K562 (cell line): ENCODE results near the gene FAM161A. TPM values are rescaled to one million over a fixed set of nuclear protein-coding genes. Genes with fewer than 3 reads are reported as not detected.

Experiments
- CHD2 ChIP-seq: IDR thresholded peaks from 2 replicates; pipeline ENCODE4 v1.6.1; 2011; ENCODE audit warnings: low read depth, low read length
- HNRNPLL ChIP-seq: fragments of 200-400 bp; formaldehyde crosslinking; IDR thresholded peaks from 2 replicates; pipeline ENCODE4 v1.6.1; 2017; ENCODE audit warnings: low read length, low read depth, mild to moderate bottlenecking; ENCODE audit not compliant: poor library complexity, severe bottlenecking
- MBD1 ChIP-seq: fragments of 250-450 bp; sonication (Bioruptor Pico); IDR thresholded peaks from 2 replicates; pipeline ENCODE4 v1.8.0; 2022; ENCODE audit warnings: inconsistent platforms
- SAFB ChIP-seq: fragments of 200-400 bp; formaldehyde crosslinking; IDR thresholded peaks from 2 replicates; pipeline ENCODE4 v1.6.1; 2017; ENCODE audit warnings: low read depth, low read length, borderline replicate concordance
- polyA plus RNA-seq, 8 experiments: library from polyadenylated mRNA; depleted of rRNA in 4 of 8; stranded (reverse) in 5 of 8; unstranded in 3 of 8; fragments of >200 nt; fragmentation: Nextera tagmentation in 2 of 8; fragmentation: Illumina TruSeq in 1 of 8; extraction: Ambion mirVana in 2 of 8; extraction: Trizol in 1 of 8; gene quantifications; 2 replicates each; pipeline versions ENCODE4 v1.2.1 to v1.2.3, GENCODE V29; 2011 to 2014; ENCODE audit warnings: inconsistent platforms in 1 of 8, missing spikeins in 1 of 8
- total RNA-seq, 7 experiments: library from RNA; depleted of rRNA in 6 of 7; stranded (reverse); fragments of >200 nt in 6 of 7; fragmentation: Illumina TruSeq in 2 of 7; extraction: Trizol in 2 of 7; gene quantifications; 2 replicates each; pipeline versions ENCODE4 v1.2.1 to v1.2.3, GENCODE V29; 2011 to 2021; ENCODE audit warnings: low replicate concordance in 1 of 7
- TF ChIP-seq, protein P1 (sequence below): fragments of 450-650 bp; formaldehyde crosslinking; conservative IDR thresholded peaks from 2 replicates; pipeline ENCODE4 v1.4.0; 2022; ENCODE audit warnings: mild to moderate bottlenecking, missing genetic modification characterization
- TF ChIP-seq, protein P2 (sequence below): IDR thresholded peaks from 3 replicates; pipeline ENCODE4 v1.6.1; 2011; ENCODE audit warnings: borderline replicate concordance, mild to moderate bottlenecking, moderate library complexity; ENCODE audit not compliant: insufficient read length; ENCODE audit errors: extremely low read depth
- TF ChIP-seq, protein P3 (sequence below): fragments of 450-650 bp; IDR thresholded peaks from 2 replicates; pipeline ENCODE4 v1.6.1; 2016; ENCODE audit warnings: low read depth

FAM161A gene
- total and polyA plus RNA-seq, 9 of the 15 experiments (the other 6 are each of a cell fraction or from before 2014, with no cell fraction given) = 0.27 to 1.4 (median 0.80) TPM

DNA sequence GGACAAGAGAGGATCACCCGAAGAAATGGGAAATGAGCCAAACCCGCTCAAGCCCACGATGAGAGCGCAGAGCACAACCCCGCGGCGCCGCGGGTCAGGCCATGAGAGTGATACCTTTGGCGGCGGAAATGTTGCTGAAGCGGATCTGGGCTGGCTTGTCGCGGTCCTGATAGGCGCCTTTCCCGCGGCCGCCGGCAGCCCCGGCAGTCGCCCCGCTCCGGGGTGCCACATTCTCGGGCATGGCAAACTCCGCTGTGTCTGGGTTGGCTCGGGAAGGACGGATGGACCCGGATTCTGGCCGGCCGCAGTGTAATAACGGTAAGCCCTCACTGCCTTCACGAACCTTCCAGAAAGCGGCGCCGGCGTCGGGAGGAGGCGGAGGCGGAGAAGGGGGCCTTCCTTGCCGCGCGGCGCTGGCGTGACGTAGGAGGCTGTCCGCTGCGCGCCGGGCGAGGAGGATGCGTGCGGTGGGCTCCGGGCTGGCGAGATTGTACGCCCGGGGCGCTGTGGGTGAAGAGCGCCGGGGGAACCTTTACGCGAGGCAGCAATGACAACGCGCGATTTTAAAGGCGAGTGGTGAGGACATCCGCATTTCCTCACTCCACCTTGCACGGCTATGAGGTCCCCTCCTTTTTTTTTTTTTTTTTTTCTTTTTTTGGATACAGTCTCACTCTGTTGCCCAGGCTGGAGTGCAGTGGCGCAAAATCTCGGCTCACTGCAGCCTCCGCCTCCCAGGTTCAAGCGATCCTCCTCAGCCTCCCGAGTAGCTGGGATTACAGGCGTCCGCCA lies 34.6 kb upstream of the FAM161A start, which contains the start of gene CCT4 (continued):
- TF ChIP-seq SAFB = peak; percentile 58; the same call in 1 of the 2 replicates
- TF ChIP-seq HNRNPLL = peak; percentile 86
- TF ChIP-seq, protein P1, sequence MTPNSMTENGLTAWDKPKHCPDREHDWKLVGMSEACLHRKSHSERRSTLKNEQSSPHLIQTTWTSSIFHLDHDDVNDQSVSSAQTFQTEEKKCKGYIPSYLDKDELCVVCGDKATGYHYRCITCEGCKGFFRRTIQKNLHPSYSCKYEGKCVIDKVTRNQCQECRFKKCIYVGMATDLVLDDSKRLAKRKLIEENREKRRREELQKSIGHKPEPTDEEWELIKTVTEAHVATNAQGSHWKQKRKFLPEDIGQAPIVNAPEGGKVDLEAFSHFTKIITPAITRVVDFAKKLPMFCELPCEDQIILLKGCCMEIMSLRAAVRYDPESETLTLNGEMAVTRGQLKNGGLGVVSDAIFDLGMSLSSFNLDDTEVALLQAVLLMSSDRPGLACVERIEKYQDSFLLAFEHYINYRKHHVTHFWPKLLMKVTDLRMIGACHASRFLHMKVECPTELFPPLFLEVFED (CRISPR knock-in tag) = no peak
- TF ChIP-seq CHD2 = no peak
- TF ChIP-seq, protein P2, sequence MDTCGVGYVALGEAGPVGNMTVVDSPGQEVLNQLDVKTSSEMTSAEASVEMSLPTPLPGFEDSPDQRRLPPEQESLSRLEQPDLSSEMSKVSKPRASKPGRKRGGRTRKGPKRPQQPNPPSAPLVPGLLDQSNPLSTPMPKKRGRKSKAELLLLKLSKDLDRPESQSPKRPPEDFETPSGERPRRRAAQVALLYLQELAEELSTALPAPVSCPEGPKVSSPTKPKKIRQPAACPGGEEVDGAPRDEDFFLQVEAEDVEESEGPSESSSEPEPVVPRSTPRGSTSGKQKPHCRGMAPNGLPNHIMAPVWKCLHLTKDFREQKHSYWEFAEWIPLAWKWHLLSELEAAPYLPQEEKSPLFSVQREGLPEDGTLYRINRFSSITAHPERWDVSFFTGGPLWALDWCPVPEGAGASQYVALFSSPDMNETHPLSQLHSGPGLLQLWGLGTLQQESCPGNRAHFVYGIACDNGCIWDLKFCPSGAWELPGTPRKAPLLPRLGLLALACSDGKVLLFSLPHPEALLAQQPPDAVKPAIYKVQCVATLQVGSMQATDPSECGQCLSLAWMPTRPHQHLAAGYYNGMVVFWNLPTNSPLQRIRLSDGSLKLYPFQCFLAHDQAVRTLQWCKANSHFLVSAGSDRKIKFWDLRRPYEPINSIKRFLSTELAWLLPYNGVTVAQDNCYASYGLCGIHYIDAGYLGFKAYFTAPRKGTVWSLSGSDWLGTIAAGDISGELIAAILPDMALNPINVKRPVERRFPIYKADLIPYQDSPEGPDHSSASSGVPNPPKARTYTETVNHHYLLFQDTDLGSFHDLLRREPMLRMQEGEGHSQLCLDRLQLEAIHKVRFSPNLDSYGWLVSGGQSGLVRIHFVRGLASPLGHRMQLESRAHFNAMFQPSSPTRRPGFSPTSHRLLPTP = no peak
- TF ChIP-seq, protein P3, sequence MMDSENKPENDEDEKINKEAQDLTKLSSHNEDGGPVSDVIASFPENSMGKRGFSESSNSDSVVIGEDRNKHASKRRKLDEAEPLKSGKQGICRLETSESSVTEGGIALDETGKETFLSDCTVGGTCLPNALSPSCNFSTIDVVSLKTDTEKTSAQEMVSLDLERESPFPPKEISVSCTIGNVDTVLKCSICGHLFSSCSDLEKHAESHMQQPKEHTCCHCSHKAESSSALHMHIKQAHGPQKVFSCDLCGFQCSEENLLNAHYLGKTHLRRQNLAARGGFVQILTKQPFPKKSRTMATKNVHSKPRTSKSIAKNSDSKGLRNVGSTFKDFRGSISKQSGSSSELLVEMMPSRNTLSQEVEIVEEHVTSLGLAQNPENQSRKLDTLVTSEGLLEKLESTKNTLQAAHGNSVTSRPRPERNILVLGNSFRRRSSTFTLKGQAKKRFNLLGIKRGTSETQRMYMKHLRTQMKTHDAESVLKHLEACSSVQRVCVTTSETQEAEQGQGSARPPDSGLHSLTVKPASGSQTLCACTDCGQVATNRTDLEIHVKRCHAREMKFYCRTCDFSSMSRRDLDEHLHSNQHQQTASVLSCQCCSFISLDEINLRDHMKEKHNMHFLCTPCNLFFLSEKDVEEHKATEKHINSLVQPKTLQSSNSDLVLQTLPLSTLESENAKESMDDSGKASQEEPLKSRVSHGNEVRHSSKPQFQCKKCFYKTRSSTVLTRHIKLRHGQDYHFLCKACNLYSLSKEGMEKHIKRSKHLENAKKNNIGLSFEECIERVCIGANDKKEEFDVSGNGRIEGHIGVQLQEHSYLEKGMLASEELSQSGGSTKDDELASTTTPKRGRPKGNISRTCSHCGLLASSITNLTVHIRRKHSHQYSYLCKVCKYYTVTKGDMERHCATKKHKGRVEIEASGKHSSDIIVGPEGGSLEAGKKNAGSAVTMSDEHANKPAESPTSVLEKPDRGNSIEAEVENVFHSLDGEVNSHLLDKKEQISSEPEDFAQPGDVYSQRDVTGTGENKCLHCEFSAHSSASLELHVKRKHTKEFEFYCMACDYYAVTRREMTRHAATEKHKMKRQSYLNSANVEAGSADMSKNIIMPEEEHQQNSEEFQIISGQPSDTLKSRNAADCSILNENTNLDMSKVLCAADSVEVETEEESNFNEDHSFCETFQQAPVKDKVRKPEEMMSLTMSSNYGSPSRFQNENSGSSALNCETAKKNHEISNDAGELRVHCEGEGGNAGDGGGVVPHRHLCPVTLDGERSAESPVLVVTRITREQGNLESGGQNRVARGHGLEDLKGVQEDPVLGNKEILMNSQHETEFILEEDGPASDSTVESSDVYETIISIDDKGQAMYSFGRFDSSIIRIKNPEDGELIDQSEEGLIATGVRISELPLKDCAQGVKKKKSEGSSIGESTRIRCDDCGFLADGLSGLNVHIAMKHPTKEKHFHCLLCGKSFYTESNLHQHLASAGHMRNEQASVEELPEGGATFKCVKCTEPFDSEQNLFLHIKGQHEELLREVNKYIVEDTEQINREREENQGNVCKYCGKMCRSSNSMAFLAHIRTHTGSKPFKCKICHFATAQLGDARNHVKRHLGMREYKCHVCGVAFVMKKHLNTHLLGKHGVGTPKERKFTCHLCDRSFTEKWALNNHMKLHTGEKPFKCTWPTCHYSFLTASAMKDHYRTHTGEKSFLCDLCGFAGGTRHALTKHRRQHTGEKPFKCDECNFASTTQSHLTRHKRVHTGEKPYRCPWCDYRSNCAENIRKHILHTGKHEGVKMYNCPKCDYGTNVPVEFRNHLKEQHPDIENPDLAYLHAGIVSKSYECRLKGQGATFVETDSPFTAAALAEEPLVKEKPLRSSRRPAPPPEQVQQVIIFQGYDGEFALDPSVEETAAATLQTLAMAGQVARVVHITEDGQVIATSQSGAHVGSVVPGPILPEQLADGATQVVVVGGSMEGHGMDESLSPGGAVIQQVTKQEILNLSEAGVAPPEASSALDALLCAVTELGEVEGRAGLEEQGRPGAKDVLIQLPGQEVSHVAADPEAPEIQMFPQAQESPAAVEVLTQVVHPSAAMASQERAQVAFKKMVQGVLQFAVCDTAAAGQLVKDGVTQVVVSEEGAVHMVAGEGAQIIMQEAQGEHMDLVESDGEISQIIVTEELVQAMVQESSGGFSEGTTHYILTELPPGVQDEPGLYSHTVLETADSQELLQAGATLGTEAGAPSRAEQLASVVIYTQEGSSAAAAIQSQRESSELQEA = no peak
- TF ChIP-seq MBD1 (CRISPR knock-in tag) = no peak
